ENCODE data around the gene MATCAP1.

GRCh38 chr16:67191995-67192681, 8.4 kb upstream of the MATCAP1 start, which contains the start of gene E2F4:
- no peak for TF ChIP-seq CTCF (IDR thresholded peaks at IDR 0.05)
- TF ChIP-seq POLR2A (IDR thresholded peaks at IDR 0.05), result peak; percentile 42 to 77

All from Peyer's patch (tissue), 4 donors.